HG03378 (cell line): ENCODE data around the gene PCBP3.
"Not testable (repeated sequence)": the region's sequence is repeated elsewhere in the genome, so short reads cannot be mapped to it uniquely, and the experiment has no call there.

Experiments
- ATAC-seq: cut with Tn5 transposase; IDR thresholded peaks from one replicate; pipeline ENCODE4 v1.9.1; 2021; ENCODE audit warnings: mild to moderate bottlenecking, moderate library complexity; ENCODE audit not compliant: unreplicated experiment

Gene PCBP3

DNA sequence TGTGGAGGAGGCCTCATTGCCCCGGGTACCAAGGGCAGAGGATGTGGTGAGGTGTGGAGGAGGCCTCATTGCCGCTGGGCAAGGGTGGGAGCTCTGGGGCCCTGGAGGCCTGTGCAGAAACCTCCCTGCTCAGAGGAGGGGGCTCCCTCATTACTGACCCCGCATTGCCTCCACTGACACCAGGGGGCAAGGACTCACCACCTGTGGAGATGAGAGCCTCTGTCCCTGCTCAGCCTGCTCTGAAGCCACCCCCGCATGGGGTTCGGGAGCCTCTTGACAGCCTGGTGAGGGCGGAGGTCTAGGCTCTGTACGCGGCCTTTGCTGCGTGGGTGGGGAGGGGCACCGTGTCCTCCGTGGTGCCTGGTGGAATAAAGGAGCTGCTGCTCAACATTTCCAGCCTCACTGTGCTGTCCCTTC is 243.1 kb downstream of the PCBP3 start:
- ATAC-seq = no peak

DNA sequence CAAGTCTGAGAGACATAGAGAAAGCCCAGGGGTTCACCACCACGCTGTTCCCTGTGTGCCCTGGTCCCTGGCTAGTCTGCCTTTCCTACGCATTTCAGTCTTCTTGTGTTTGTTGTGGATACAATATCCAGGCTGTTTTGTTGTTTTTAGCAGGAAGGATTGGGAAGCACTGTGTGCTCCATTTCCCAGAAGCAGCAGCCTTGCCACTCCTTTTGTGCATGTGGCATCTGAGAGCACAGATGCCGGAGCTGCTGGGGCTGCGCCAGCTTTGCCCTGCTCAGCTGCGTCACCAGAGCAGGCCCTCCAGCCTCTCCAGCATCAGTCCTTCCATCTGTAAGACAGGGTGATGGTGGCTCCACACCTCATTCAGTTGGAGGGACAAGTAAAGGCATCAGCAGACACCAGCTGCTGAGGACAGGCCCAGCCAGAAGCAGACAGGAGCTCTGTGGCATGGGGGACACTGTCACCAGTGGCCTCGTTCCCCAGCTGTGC is 243.6 kb downstream of the PCBP3 start:
- no peak for ATAC-seq

DNA sequence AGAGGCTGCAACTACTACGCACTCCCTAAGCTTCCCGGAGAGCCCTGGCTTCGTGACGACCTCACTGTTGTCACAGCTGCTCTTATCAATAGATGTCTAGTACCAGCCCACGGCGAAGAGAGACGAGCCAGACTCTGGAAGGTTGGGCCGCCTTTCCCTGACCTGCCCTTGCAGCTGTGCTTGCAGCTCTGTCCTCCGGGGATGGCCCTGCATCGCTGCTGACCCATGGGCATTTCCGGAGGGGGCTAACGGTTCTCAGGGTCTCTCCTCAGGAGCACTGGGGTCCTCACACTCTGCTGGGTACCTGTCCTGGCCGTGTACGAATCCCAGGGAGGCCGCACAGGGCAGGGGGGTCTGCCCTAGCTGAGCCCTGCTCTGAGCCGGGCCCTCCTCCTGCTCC is 244.3 kb downstream of the PCBP3 start:
- ATAC-seq = no peak

DNA sequence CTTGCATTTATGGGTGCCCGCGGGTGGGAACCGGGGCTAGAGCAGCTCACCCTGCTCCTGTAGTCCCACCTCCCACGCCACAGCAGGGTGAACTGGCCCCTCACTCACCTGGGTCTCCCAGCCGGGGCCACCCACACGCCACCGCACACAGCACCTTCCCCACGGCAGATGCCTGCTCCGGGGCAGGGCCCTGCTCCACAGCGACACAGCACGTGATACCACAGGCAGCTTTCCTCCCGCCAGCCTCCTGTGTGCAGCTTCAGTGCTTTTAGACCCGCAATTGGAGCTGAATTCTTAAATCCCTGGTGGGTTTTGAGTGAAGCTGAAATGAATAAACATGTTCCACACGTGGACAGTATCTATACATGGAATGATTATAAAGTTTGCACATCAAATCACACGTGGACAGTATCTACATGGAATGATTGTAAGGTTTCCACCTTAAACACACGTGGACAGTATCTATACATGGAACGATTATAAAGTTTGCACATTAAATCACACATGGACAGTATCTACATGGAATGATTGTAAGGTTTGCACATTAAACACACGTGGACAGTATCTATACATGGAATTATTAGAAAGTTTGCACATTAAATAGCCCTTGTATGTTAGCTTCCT is 245.0 kb downstream of the PCBP3 start:
- ATAC-seq = no peak

DNA sequence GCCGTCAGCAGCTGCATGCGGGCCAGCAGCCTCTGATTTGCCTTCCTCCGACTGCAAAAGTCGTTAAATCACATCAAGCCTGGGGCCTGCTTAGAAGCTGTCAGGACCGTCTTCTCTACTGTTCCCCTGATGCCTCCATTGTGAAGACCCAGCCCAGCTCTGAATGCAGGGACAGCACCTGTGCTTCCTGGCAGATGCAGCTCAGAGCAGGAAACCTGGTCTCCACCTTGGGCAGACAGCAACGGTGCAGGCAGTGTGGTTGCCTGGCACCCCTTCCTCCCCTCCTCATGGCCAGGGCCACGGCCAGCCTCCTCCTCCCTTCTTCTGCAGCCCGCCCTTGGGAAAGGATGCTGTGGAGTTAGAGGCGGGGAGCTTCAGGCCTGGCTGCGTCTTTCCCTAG is 245.7 kb downstream of the PCBP3 start:
- ATAC-seq = no peak

DNA sequence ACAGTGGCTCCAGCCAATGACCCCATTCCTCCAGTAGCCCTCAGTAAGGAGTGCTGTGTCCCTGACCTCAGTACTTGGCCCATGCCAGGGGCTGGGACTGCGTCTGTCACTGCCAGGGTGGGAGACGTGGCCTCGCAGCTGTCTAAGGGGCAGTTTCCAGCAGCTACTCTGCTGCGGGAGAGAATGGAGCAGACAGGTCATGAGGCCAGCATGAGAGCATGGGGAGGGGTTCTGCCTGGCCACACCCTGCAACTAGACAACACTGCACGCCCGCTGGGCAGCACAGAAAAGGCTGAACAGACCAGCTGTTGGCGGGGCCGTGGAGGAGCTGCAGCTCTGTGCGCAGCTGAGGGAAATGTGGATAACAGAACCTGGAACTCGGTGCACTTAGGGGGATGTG is 246.4 kb downstream of the PCBP3 start:
- ATAC-seq = no peak

DNA sequence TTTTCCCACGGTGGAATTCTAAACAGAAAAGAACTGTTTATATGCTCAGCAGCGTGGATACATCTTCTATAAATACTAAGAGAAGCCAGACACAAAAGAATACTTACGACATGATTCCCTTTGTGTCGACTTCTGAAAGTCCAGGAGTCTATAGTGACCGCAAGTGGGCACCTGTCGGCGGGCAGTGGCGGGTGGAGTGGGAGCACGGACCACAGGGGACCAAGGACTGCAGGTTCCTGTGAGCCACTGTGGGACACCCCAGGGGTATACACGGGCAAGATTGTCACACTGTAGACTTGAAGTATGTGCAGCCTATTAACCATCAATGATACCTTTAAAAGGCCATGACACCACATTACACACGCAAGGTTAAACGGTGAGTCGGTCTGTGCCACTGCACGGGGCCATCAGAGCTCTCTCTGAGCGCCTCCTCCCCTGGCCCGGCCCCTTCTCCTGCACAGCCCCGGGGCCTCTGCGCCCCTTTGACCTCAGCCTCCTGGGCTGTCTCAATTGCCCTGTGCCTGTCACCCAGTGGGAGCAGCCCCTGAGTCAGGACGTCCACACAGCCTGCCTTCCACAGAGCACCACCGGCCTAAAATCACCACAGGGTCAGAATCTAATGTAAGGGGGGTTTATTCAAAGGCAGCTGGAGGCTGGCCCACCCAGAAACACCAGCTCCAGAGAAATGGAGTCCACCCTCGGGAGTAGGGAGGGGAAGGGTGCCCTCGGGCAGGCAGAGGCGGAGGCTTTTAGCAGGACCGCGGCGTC is 248.0 kb downstream of the PCBP3 start:
- ATAC-seq = no peak

DNA sequence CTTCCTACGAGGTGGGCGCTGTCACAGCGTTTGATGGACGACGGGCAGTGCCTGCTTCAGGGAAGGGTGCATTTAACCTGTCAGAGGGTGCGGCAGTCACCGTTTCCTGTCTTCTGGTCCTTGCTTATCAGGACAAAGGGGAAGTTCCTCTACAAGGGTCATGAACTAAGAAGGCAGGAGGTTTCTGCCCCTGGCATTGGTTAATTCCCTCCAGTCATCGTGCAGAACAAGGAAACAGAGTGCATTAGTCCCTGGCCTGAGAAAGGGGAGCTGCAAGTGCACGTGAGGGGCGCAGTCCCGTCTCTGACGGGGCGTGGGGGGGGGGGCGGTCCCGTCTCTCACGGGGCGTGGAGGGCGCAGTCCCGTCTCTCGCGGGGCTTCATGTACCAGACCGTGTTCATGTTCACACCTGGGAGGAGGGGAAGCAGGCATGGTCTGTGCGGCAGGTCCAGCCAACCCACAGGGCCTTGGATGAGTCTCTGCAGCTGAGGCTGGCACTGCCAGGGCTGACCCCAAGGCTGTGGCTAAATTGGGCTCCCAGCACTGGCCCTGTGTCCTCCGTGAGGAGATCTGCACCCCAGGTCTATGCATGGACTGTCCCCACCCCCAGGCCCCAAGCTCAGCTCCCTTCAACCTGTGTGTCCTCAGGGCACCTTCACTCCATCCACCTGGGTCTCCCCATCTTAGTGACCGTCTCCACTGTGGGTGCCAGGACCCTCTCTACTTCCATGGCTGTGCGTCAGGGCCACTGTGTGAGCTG is 248.8 kb downstream of the PCBP3 start:
- ATAC-seq = no peak

DNA sequence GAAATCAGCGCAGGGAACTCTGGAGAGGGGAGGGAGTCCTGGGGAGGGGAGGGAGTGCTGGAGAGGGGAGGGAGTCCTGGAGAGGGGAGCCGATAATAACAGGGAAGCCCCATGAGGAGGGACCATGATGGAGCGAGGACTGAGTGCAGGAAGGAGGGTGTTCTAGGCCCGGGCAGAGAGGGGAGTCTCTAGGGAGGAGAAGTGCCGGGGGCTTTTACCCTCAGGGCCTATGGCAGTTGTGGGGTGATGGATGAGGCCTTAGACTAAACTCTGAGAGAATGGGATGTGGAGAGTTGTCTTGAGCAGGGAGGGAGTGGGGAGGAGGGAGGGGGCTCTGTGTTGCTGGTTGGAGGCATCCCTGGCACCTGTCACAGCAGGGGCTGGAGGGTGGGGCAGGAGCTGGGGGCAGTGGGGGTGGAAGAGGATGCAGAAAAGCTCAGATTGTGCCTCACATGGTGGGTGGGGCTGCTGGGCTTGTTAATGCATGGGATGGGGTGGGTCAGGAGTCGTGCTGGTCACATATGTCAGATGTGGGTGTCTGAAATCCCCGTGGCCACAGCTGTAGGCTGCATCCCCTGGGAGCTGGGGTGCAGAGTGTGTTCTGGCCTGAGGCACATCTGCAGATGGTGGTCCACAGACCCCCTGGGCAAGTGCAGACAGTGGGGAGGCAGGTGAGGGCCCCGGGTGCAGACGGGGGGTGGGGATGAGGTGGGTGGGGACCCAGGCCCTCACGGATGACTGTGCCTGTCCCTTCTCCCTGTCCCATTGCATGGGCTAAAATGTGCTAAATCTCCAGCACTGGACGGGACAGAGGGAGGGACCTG is 249.6 kb downstream of the PCBP3 start:
- ATAC-seq = no peak

DNA sequence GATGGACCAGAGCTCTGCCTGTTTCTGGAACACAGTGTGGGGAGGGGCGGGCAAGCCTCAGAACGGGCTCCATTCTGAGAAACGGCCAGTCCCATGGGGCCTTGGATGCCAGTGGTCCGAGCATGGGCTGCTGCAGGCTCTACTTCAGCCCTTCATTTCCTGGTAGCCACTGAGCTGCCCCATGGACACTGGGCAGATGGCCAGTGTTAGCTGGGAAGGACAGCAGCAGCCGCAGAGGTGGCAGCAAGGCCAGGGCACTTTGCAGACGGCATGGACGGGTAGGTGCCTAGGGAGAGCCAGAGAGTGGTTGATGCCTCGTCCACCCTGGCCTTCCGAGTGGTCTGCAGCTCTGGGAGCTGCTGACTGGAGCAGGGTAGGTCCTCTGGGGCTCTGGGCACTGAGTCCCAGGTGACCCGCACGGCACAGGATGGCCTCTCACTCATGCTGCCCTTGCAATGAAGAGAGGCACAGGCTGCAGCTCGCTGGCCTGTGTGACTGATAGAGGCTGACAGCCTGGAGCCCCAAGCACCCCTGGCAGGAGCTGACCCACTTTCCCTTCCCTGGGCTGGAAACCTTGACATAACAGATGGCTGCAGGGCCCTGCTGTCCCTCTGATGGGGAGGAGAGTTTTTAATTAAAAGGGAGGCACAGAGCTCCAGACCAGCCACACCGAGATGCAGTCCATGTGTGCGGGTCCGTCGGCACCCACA is 250.4 kb downstream of the PCBP3 start:
- ATAC-seq = no peak

DNA sequence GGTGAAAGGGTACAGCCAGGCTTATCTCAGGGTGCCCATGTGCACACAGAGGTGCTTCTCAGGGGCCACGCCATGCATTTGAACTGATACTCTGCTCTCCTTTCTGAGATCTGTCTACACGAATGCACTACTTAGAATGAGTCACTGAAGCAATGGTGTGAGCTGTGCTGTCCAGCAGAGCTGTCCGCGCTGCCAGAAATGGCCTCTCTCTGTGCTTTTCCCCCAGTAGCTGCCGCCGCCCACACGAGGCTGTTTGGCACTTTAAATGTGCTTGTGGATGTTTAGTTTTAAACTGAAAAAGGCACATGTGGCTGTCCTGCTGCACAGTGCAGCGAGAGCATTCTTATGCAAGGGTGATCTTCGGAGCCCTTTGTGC is 250.9 kb downstream of the PCBP3 start:
- no peak for ATAC-seq

DNA sequence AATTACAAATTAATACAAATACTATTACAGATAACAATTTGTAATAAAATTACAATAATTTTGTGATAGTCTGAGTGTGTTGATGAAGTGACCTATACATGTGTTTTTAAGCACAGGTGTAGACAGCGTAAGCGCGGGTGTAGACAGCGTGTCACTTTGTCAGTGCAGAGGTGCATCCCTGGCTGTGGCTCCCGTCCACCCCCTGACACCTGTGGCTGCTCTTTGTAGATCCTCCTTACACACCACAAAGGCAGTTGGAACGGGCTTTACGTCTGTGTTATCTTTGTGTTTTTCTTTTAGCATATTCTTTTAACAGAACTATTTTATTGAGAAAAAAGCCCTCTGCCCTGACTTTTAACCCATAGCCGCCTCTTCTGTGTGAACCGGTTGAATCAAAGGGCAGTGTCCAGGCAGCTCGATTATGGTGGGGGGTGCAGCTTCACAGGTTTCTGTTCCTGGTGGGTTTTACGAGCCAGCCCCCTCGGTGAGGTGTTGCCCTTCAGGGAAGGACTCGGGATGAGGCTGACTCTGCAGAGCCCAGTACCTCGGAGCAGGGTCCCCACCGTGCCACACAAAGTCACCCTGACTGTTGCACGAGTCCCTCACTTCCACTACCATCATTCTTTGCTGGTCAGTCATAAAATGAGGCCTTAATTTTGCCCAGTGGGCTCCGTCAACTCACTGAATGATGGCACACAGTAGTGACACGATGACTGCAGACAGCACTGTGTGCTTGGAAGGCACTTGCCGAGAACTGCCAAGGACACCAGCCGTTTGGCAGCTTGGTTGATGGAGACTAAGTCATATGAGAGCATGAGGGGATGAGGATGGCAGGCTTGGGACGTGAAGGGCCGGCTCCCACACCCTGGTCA is 251.6 kb downstream of the PCBP3 start:
- no peak for ATAC-seq

DNA sequence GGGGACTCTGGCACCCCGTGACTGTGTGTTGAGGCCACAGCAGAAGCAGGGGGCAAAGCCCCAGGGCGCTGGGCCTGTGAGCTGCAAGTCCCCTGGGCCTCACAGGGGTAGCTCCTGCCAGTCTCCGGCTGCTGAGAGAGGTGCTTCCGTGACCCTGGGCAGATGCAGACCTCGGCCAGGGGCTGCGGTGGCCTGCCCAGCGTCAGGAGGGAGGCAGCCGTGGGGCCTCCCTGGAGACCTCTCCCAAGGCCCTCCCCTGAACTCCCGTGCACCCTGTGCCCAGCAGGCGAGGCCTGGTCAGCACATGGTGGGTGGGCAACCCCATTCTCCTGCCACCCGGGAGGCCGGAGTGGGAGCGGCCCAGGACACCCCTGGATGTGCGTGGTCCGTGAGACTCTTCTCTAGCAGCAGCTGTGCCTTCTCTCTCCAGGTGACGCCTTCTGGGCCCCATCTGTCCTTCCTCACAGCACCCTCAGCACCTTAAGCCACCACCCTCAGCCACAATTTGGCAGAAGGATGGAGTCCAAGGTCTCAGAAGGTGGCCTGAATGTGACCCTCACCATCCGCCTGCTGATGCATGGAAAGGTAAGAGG is 252.3 kb downstream of the PCBP3 start:
- ATAC-seq = no peak

DNA sequence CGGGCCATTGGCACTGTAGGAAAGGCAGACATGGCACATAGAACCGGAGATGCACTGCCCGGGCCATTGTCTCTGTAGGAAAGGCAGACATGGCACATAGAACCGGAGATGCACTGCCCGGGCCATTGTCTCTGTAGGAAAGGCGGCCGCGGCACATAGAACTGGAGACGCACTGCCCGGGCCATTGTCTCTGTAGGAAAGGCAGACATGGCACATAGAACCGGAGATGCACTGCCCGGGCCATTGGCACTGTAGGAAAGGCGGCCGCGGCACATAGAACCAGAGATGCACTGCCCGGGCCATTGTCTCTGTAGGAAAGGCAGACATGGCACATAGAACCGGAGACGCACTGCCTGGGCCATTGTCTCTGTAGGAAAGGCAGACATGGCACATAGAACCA is 252.9 kb downstream of the PCBP3 start:
- not testable (repeated sequence) for ATAC-seq

DNA sequence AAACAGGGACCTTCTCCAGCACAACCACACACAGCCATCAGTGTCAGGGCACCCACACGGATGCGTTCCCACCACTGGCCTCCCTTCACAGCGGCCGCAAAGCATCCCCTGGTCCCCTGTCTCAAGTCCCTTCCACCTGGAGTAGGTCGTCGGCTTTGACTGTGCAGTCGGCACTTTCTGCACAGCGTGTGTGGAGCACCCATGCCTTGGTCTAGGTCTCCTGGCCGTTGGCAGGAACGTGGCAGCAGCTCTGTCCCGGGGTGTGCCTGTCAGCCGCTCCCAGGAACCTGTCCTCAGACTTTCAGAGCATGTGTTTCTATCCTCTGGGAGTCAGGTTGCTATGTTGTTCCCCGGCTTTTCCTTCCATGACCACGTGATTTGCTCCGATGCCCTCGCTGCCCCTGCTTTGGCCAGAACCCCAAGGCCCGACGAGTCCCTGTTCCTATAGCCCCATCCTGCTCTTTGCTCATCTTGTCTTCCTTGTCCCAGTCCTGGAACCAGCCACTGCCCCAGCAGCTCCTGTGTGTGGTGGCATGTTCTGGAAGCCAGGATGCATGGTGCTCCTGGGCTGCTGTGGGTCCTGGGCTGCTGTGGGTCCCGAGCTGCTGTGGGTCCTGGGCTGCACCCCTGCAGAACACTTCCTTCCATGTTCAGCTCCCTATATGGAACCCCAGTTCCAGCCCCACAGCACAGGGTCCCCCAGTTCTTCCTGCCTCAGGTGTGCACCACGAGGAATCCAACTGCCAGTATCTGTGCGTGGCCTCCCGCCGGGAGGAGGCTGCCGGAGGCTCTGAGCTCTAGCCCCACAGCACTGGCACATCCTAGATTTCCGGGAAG is 253.9 kb downstream of the PCBP3 start:
- no peak for ATAC-seq

DNA sequence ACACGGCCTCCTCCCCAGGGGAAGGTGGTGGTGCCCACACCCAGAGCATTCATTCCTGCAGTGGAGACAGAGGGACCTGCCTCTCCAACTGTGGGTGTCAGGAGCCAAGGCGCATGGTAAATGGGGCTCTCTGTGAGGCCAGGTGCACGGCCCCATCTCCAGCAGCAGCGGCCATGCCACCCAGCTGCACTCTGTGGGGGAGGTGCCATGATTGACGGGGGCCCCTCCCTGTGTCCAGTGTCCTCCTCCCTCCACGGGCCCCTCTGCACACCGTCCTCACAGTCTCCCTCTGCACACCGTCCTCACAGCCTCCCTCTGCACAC is 254.5 kb downstream of the PCBP3 start:
- no peak for ATAC-seq

DNA sequence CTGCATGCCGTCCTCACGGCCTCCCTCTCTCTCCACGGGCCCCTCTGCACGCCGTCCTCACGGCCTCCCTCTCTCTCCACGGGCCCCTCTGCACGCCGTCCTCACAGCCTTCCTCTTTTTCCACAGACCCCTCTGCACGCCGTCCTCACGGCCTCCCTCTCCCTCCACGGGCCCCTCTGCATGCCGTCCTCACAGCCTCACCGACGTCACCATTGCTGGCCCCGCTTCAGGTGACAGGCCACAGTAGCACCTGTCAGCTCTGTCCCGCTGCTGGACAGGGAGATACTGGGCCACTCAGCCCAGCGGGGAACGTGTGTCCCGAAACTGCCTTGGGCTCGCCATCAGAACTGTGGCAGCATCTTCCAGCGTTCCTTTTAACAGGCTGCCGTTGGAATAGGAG is 255.3 kb downstream of the PCBP3 start:
- no peak for ATAC-seq

DNA sequence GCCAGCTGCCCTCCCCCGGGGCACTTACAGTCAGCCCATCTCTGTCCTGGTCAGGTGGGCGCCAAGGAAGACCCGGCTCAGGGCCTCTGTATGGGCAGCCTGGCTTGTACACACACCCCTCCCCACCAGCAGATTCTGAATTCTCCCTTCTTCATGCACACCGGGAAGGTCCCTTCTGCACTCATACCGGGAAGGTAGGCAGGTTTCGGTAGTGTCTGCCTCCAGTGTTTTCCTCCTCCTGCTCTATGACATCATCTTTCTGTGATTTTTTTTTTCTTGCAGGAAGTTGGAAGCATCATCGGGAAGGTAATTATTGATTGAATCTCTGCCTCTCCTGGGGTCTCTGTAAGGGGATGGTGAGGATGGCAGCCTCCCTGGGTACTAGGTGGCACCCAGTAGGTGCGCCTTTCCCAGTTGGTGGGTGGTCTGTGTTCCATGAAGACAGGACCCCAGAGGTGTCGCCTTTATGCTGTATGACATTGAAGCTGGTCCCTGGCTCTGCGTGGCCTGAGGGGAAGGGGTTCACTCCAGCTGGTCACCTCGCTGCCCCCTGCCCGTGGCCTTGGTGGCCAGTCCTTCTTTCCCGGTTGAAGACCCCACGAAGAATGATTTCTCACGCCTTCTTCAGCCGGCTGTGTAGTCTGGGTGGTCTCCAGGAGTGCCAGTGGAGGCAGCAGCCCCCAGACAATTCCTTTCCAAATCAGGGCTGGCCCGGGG is 255.9 kb downstream of the PCBP3 start:
- ATAC-seq = no peak
